Bronchial epithelial cell (primary cell): Measurements from ENCODE around the gene HPX. TPM values are rescaled to one million over a fixed set of nuclear protein-coding genes. Genes with fewer than 3 reads are reported as not detected.
A peak's percentile ranks its signal among the peaks of the same experiment; 100 is the strongest.

Source experiments
- DNase-seq: peaks from one replicate; pipeline ENCODE4 v3.0.0-alpha.2; 2010; ENCODE audit warnings: low read depth
- FAIRE-seq: peaks from 2 replicates; lab custom pipeline; 2011; peaks lifted over from hg19 to GRCh38; lab: Jason Lieb, UNC
- H3K27me3 ChIP-seq: 2 replicates; pipeline ENCODE4 v1.5.1; 2011; ENCODE audit warnings: low read length; ENCODE audit not compliant: control insufficient read depth, insufficient read depth
- H3K36me3 ChIP-seq: 2 replicates; pipeline ENCODE4 v1.5.1; 2011; ENCODE audit warnings: low read length; ENCODE audit not compliant: control insufficient read depth, insufficient read depth
- H3K4me3 ChIP-seq: 2 replicates; pipeline ENCODE4 v1.5.1; 2011; ENCODE audit warnings: mild to moderate bottlenecking, low read depth, low read length, control low read depth
- total RNA-seq: library from RNA; depleted of rRNA; stranded (reverse); fragments of >200 nt; gene quantifications from 2 replicates; pipeline ENCODE4 v1.2.1, GENCODE V29; 2014
- TF ChIP-seq, protein P1 (sequence below): IDR thresholded peaks from 2 replicates; pipeline ENCODE4 v1.5.1; 2011; ENCODE audit warnings: mild to moderate bottlenecking, moderate library complexity, low read length, control low read depth, inconsistent platforms; ENCODE audit not compliant: insufficient read depth, severe bottlenecking

The HPX gene
- total RNA-seq, 1 donor from 2014 or later: 0.26 TPM

DNA sequence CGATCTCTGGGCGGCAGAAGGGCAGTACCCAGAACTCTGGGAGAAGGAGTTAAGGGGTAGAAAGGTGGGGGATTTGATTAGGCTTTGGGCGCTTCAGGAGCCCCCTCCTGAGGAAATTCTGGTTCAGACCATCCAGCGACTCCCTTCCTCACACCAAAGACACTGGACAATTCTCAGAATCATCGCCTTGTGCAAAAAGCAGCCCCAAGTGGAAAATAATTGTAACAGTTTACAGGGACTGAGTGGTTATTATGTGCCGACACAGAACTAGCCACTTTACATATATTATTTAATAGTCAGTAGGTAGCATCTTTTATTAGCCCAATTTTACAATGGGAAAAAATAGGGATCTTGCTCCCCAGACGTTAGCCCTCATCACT lies 33.6 kb upstream of the HPX start:
- DNase-seq: no peak
- TF ChIP-seq, protein P1, sequence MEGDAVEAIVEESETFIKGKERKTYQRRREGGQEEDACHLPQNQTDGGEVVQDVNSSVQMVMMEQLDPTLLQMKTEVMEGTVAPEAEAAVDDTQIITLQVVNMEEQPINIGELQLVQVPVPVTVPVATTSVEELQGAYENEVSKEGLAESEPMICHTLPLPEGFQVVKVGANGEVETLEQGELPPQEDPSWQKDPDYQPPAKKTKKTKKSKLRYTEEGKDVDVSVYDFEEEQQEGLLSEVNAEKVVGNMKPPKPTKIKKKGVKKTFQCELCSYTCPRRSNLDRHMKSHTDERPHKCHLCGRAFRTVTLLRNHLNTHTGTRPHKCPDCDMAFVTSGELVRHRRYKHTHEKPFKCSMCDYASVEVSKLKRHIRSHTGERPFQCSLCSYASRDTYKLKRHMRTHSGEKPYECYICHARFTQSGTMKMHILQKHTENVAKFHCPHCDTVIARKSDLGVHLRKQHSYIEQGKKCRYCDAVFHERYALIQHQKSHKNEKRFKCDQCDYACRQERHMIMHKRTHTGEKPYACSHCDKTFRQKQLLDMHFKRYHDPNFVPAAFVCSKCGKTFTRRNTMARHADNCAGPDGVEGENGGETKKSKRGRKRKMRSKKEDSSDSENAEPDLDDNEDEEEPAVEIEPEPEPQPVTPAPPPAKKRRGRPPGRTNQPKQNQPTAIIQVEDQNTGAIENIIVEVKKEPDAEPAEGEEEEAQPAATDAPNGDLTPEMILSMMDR: no peak
- Histone ChIP-seq H3K27me3 (no peaks in the 10 kb centered on the region), H3K36me3 (peaks cover 19% of the 10 kb centered on the region), H3K4me3 (peak overlapping the region; percentile 48)
- no peak for FAIRE-seq

- H3K36me3 ChIP-seq: peaks cover 14% of the 10 kb centered on the region
- no peak for FAIRE-seq
- TF ChIP-seq, protein P1: peak; percentile 58
These were observed 32.9 kb upstream of the HPX start, which contains the start of gene TRIM3 for GRCh38 chr11:6473451-6474412. TRIM3 (minus strand) TSS chr11:6473941; CDS start chr11:6465695, 8,246 bp downstream.

DNA sequence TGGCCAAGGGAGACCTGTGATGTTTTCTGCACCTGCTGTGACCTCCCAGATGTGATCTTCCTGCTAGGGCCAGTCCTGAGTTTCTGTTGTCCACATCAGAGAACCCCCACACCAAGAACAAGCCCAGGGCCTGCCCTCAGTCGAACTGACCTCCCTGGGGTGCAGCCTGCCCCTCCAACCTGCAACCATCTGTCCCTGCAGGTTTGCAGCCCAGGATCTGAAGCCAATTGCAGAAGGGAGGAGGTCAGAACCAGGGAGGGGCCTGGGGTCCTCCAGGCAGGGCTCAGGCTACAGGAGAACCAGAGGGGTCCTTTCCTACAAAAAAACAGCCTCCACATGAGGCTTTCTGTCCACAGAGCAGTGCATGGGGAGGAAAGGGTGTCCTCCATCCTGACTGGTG lies 32.1 kb upstream of the HPX start:
- peak overlapping the region; percentile 64 for H3K4me3 ChIP-seq

More at GRCh38 chr11:6473451-6474412, 32.9 kb upstream of the HPX start, which contains the start of gene TRIM3:
- DNase-seq: peak; percentile 71
- Histone ChIP-seq H3K27me3 (no peaks in the 10 kb centered on the region), H3K4me3 (peak within 1 kb of the TSS; percentile 64)

DNA sequence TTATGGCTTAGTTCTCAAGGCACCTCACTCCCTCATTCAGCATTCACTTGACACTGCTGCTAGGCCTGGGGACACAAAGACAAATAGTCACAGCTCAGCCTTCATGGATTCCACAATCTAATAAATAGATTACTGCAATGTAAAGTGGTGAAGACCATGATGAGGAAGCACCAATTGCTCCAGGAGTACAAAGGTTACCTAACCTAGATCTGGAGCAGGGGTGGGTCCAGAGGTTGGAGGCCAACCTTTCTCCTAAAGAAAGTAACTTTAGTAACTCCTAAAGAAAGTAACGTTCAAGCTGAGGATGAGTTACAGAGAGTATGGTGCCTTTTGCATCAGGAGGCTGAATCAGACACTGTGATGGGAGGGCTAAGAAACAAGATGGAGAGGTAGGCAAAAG lies 28.8 kb upstream of the HPX start:
- FAIRE-seq: no peak
- H3K36me3 ChIP-seq: peaks cover 2% of the 10 kb centered on the region
- no peak for DNase-seq
- TF ChIP-seq, protein P1: no peak
- H3K4me3 ChIP-seq: no peak overlapping the region
- H3K27me3 ChIP-seq: no peaks in the 10 kb centered on the region

More for the DNA sequence above, 32.1 kb upstream of the HPX start:
- H3K36me3 ChIP-seq: peaks cover 8% of the 10 kb centered on the region
- FAIRE-seq (no peak), DNase-seq (no peak)
- TF ChIP-seq, protein P1: no peak
- no peaks in the 10 kb centered on the region for H3K27me3 ChIP-seq

DNA sequence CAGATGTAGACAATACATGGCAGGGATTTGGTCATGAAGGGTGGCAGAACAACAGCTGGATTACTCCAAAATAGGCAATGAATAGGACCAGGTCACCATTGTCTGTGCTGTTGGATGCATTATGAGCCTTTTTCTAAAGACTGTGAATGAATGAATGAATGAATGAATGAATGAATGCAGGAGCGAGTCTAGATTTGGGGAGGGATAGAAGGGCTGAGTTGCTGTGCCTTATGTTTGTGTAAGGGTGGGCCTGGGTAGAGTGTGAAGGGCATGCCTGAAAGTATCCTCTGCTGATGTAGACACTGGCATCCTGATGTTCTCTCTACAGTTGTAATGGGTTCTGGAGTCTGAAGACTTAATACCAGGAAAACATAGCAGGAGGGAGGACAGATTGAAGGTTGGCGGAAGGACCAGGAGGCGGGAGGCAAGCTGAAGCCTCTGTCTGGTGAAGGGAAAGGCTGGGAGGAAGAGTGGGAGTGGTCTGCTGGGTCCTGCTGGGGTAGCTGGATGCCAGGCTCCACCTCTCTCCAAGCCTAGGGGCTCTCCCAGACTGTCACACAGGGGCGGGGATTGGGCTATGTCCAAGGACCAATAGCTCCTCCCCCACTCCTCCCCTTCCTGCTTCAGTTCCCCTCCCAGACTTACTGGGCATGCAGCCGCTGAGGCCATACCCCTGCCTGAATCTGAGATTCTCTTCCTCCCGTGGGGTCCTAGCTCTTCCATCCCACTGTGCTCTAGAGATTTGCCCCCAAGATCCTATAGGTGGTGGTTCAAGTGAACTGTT lies 28.1 kb upstream of the HPX start:
- DNase-seq (peak; percentile 89), FAIRE-seq (no peak)
- no peak overlapping the region for H3K4me3 ChIP-seq
- H3K36me3 ChIP-seq: peaks cover 2% of the 10 kb centered on the region
- TF ChIP-seq, protein P1: no peak
- H3K27me3 ChIP-seq: no peaks in the 10 kb centered on the region
